Measurements from ENCODE around the gene TMEM219. TPM values are rescaled to one million over a fixed set of nuclear protein-coding genes. Genes with fewer than 3 reads are reported as not detected.
A peak's percentile ranks its signal among the peaks of the same experiment; 100 is the strongest.

TMEM219 gene
- total RNA-seq, 2 donors from 2014 or later, result 52.5 to 63.8 TPM

DNA sequence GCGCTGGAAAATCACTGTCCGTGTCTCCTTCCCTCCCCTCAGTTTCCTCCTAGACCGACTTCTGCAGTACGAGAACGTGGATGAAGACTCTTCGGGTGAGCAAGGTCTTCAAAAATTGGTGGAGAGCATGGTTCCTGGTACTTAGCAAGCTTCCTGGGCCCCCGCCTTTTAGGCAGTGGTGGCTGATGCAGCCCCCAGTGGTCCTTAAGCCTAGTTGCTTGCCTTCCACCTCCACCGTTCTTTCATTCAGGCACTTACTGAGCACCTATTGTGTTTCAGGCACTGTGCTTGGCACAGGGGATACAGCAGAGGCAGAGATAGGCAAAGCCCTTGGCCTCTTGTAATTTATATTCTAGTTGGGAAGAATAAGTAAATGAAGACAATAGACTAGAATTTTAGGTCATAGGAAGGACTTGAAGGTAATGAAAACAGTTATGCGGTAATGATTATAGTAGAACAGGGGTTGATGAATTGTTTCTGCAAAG is 34.9 kb downstream of the TMEM219 start:
- H3K36me3 Mint-ChIP-seq, result peaks cover 17 to 27% of the 10 kb centered on the region in 2 donors
- ATAC-seq (no peak), DNase-seq (ENCODE audit: low spot score in 2 of 2) (no peak)
- no peaks in the 10 kb centered on the region for H3K9me3 Mint-ChIP-seq
- H3K27ac Mint-ChIP-seq, result peak overlapping the region; percentile 98 to 99

DNA sequence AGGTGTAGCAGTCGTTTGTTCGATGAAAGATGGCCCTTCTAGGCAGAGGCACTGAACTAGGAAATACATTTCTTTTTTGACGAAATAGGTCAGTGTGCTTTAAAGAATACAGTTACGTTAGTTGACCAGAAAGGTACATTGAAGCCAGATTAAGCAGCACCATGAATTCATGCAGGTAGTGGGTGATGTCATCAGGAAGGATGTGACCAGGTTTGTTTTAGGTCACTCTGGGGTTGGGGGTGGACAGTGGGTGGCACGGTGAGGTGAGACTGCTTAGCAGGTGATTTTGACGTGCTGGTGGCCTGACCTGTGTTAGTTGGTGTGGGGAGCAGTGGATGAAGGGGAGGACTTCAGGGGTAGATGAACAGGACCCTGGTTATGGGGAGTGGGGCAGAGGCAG is 37.7 kb downstream of the TMEM219 start:
- peaks cover 17 to 24% of the 10 kb centered on the region in 2 donors for H3K36me3 Mint-ChIP-seq
- H3K9me3 Mint-ChIP-seq, result no peaks in the 10 kb centered on the region
- ATAC-seq, result no peak
- peak overlapping the region in 1 of 2 donors; percentile 69 for H3K27ac Mint-ChIP-seq
- no peak for DNase-seq (ENCODE audit: low spot score in 2 of 2)

DNA sequence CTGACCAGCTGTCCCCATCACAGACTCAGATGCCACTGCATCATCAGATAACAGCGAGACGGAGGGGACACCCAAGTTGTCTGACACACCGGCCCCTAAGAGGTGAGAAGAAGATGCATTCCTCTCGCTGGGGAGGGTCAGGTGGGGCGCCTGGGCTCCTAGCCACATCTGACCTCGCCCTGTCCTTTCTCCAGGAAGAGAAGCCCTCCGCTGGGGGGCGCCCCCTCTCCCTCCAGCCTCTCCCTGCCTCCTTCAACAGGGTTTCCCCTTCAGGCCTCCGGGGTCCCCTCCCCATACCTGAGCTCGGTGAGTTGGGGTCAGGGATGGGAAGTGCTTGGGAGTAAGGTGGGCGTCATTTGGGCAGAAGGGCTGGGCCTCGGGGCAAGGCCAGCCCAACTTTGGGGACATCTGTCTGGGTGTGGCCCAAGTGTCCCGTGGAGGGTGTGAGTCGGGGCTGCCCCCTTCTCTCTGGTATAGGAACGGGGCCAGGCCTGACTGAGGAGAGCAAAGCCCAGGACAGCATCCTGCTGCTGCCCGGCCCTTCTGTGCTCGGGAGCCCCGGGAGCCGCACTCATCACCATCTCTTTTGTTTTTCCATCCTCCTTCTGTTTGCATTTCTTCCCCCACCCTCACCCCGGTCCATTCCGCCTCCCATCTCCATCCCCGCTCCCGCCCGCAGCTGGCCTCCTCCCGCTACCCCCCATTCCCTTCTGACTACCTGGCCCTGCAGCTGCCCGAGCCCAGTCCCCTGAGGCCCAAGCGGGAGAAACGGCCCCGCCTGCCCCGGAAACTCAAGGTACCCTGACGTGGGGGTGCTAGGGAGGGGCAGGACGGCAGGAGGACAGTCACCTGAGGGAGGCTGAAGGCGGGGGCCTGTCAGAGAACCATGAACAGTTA is 39.1 kb downstream of the TMEM219 start:
- DNase-seq (ENCODE audit: low spot score in 2 of 2) (no peak), ATAC-seq (no peak)
- Mint-ChIP-seq H3K27ac (no peak overlapping the region), H3K36me3 (peaks cover 11 to 15% of the 10 kb centered on the region in 2 donors), H3K9me3 (no peaks in the 10 kb centered on the region)

- peaks cover 0 to 4% of the 10 kb centered on the region in 2 donors for H3K36me3 Mint-ChIP-seq
- DNase-seq (ENCODE audit: low spot score in 2 of 2) (no peak), ATAC-seq (no peak)
- H3K9me3 Mint-ChIP-seq, result no peaks in the 10 kb centered on the region
- peak overlapping the region; percentile 67 to 69 for H3K27ac Mint-ChIP-seq
Measured at GRCh38 chr16:30002614-30003346, 40.9 kb downstream of the TMEM219 start.

- Mint-ChIP-seq H3K9me3 (no peaks in the 10 kb centered on the region), H3K27ac (peak overlapping the region in 1 of 2 donors; percentile 69), H3K36me3 (no peaks in the 10 kb centered on the region)
- no peak for DNase-seq (ENCODE audit: low spot score in 2 of 2)
- no peak for ATAC-seq
Measured at GRCh38 chr16:30003670-30004423, 42.0 kb downstream of the TMEM219 start.

GRCh38 chr16:30004424-30004776 is 42.5 kb downstream of the TMEM219 start:
- H3K27ac Mint-ChIP-seq, result peak overlapping the region in 1 of 2 donors; percentile 55
- ATAC-seq (peak in 1 of 2 donors; percentile 4), DNase-seq (ENCODE audit: low spot score in 2 of 2) (no peak)
- no peaks in the 10 kb centered on the region for H3K9me3 Mint-ChIP-seq
- H3K36me3 Mint-ChIP-seq, result no peaks in the 10 kb centered on the region

DNA sequence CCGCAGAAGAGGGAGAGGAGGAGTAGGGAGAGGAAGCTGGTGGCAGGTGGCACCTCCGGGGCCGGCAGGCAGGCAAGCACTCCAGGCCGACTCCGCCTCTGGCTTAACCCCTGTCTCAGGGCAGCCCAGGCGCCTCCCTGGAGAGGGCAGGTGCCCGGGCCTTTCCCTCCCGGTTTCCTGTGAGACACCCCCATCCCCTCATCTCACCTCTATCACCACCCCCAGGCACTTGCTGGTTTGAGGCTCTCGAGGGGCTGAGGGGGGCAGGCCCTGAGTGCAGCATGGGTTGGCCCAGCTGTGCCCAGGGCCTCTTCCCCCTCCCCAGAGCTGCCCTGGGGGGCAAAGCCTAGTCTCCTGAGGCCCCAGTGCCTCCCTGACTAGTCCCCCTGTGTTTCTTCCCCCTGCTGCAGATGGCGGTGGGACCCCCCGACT is 42.9 kb downstream of the TMEM219 start:
- peak overlapping the region in 1 of 2 donors; percentile 55 for H3K27ac Mint-ChIP-seq
- no peaks in the 10 kb centered on the region for H3K9me3 Mint-ChIP-seq
- no peaks in the 10 kb centered on the region for H3K36me3 Mint-ChIP-seq
- DNase-seq (ENCODE audit: low spot score in 2 of 2), result no peak
- ATAC-seq, result peak; percentile 12 to 25

GRCh38 chr16:30005341-30006094 is 43.6 kb downstream of the TMEM219 start:
- peak in 1 of 2 donors; percentile 44 for DNase-seq (ENCODE audit: low spot score in 2 of 2)
- H3K9me3 Mint-ChIP-seq, result no peaks in the 10 kb centered on the region

DNA sequence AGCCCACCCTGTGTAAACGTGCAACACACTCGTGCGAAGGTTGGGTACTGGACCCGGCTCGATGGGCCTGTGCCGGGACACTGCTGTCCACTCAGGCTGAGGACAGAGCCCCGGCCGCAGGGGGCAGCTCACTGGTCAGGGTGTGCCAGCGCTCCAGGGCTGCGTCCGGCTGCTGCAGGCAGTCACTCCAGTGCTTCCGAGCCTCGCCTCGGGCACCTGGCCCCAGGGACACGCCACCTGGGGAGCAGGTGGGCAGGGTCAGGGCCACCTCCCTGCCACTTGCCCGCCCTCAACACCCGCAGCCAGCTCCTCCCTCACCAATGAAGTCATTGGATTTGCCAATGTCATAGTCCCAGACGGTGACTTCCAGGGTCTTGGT is 44.2 kb downstream of the TMEM219 start:
- no peak for DNase-seq (ENCODE audit: low spot score in 2 of 2)
- no peaks in the 10 kb centered on the region for H3K36me3 Mint-ChIP-seq
- H3K9me3 Mint-ChIP-seq, result no peaks in the 10 kb centered on the region
- ATAC-seq, result no peak
- H3K27ac Mint-ChIP-seq, result no peak overlapping the region

More at GRCh38 chr16:30005341-30006094, 43.6 kb downstream of the TMEM219 start:
- no peak overlapping the region for H3K27ac Mint-ChIP-seq
- no peaks in the 10 kb centered on the region for H3K36me3 Mint-ChIP-seq
- ATAC-seq, result peak; percentile 59 to 62

DNA sequence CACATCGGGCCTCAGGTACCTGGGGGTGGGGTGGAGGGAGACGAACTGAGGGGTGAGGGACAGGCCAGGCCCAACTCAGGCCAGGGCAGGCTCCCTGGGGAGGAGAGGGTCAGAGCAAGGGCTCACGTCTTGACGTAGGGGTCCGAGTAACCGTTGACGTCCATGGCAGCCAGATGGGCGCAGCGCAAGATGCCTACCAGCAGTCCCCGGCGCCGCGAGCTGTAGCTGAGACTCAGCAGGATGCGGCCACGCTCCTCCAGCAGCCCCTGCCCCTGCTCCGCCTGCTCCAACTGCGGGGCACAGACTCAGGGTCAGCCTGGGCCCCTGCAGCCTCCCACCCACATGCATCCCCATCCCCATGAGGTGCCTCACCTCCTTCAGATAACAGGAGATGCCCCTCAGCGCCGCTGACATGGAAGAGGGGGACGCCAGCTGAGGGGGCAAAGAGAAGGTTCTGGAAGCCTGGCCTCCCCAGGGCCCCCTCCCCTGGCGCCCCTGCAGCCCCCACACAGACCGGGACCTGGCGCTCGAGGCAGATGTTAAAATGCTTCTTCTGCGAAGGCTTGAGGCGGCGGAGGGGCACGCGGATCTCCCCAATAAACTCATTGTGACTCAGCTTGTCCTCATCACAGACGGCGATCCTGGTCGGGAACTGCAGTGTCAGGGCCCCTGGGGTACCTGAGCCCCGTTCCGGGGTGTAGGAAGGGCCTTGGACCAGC is 44.9 kb downstream of the TMEM219 start:
- DNase-seq (ENCODE audit: low spot score in 2 of 2) (no peak), ATAC-seq (no peak)
- no peaks in the 10 kb centered on the region for H3K9me3 Mint-ChIP-seq
- H3K36me3 Mint-ChIP-seq, result no peaks in the 10 kb centered on the region
- no peak overlapping the region for H3K27ac Mint-ChIP-seq

DNA sequence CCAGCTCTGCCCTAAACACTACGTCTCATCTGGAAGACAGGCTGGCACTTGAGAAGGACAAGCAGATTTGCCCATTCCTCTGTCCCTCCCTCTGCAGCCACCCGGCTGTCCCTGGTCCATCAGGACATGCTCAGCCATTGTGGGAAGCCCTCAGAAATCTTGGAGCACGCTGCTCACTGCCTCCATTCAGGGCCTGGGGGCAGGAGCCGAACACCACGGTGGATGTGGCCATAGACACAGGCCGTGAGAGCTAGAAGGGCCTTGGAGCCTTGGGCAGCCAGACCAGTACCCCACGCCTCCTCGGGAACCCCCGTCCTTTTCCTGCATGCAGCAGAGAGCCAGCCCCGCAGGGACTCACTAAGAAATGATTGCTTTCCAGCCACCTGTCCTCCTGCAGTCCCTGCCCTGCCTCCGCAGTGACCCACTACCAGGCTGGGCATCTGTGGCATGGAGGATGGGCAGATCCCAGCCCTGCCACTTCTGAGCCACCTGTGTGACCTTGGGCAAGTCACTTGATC is 45.6 kb downstream of the TMEM219 start:
- Mint-ChIP-seq H3K9me3 (no peaks in the 10 kb centered on the region), H3K27ac (peak overlapping the region; percentile 22 to 59), H3K36me3 (no peaks in the 10 kb centered on the region)
- no peak for ATAC-seq
- no peak for DNase-seq (ENCODE audit: low spot score in 2 of 2)

GRCh38 chr16:30009085-30009862 is 47.4 kb downstream of the TMEM219 start:
- ATAC-seq, result no peak
- H3K36me3 Mint-ChIP-seq, result no peaks in the 10 kb centered on the region
- no peak overlapping the region for H3K27ac Mint-ChIP-seq

GRCh38 chr16:30009990-30010843 is 48.3 kb downstream of the TMEM219 start:
- H3K9me3 Mint-ChIP-seq, result no peaks in the 10 kb centered on the region
- H3K36me3 Mint-ChIP-seq, result no peaks in the 10 kb centered on the region
- H3K27ac Mint-ChIP-seq, result no peak overlapping the region
- ATAC-seq, result peak in 1 of 2 donors; percentile 29
- DNase-seq (ENCODE audit: low spot score in 2 of 2), result no peak

More at GRCh38 chr16:30009085-30009862, 47.4 kb downstream of the TMEM219 start:
- DNase-seq (ENCODE audit: low spot score in 2 of 2), result no peak
- H3K9me3 Mint-ChIP-seq, result no peaks in the 10 kb centered on the region
